ENCODE results near the gene UBE2E2. TPM values are rescaled to one million over a fixed set of nuclear protein-coding genes. Genes with fewer than 3 reads are reported as not detected.

Gene UBE2E2
- total and polyA plus RNA-seq, 4 donors = 21.5 to 87.5 (median 29.0) TPM

DNA sequence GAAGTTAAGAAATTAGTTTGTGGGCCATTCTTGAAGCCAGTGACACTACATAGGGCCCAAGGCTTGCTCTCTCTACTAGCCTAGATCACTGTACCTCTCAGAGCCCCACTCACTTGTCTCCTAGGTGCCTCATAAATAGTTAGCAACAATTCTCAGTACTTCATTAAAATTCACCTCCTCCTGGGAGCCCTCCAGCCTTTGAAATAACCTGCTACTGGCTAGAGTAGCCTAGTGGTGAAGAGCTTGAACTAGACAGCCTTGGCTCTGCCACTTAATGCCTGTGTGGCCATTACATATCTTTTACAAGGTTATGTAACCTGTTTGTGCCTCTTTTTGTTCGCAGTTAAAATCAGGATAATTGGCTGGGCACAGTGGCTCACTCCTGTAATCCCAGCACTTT lies 89.3 kb downstream of the UBE2E2 start:
- peaks cover 0 to 2% (median 0%) of the 10 kb centered on the region in 5 donors for H3K4me1 ChIP-seq (ENCODE audit: control insufficient read depth in 5 of 5, insufficient read depth in 5 of 5, low read length in 5 of 5)
- TF ChIP-seq, protein P1, sequence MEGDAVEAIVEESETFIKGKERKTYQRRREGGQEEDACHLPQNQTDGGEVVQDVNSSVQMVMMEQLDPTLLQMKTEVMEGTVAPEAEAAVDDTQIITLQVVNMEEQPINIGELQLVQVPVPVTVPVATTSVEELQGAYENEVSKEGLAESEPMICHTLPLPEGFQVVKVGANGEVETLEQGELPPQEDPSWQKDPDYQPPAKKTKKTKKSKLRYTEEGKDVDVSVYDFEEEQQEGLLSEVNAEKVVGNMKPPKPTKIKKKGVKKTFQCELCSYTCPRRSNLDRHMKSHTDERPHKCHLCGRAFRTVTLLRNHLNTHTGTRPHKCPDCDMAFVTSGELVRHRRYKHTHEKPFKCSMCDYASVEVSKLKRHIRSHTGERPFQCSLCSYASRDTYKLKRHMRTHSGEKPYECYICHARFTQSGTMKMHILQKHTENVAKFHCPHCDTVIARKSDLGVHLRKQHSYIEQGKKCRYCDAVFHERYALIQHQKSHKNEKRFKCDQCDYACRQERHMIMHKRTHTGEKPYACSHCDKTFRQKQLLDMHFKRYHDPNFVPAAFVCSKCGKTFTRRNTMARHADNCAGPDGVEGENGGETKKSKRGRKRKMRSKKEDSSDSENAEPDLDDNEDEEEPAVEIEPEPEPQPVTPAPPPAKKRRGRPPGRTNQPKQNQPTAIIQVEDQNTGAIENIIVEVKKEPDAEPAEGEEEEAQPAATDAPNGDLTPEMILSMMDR (IDR thresholded peaks at IDR 0.05; ENCODE audit: control extremely low read depth, extremely low read depth) = no peak
- no peak overlapping the region for H3K4me3 ChIP-seq
- WGBS, 2 donors = 97 to 100% methylated on average over 1 of the region's 1 CpG
- no peak overlapping the region for H3K9ac ChIP-seq (ENCODE audit: insufficient read depth in 1 of 2, low read length in 2 of 2)
- H3K9me3 ChIP-seq (ENCODE audit: control insufficient read depth in 4 of 4, insufficient read depth in 3 of 4, low read length in 3 of 4) = peaks cover 0 to 2% (median 0%) of the 10 kb centered on the region in 4 donors
- no peak overlapping the region for H3K27ac ChIP-seq (ENCODE audit: low read depth in 1 of 2, low read length in 1 of 2)
- no peaks in the 10 kb centered on the region for H3K27me3 ChIP-seq (ENCODE audit: control insufficient read depth in 3 of 3, insufficient read depth in 3 of 3, low read length in 2 of 3)
- DNase-seq = no peak
- no peak for ATAC-seq (ENCODE audit: insufficient read depth, low FRiP score)
- H3K36me3 ChIP-seq (ENCODE audit: control insufficient read depth in 4 of 4, insufficient read depth in 4 of 4, low read length in 4 of 4) = no peaks in the 10 kb centered on the region

DNA sequence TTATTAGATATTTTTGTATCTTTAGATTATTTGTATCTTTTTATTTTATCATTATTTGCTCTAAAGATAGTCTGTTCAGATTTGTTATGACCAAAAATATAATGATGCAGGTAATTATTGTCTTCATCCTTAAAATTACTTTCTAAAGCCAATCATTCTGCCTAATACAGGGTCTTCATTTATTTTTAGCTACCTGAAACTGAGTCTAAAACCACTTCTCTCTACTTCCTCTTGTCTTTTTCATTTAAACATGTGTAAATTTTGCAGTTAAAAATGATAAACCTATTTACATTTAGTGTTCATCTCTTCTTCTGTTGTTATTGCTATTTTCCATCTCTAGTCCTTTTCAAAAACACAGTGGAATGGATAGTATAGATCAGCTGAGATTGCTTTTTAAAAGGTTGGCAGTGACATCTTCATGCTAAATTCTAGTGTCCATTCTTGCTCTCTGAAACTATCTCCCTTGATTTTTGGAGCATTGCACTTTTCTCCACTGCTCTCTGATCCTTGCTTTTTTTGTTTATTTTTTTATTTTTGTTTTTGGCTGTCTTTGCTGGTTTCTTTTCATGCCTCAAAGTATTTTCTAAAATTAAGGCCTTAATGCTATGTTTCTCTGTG lies 91.8 kb downstream of the UBE2E2 start:
- Histone ChIP-seq H3K27me3 (ENCODE audit: control insufficient read depth in 3 of 3, insufficient read depth in 3 of 3, low read length in 2 of 3) (no peaks in the 10 kb centered on the region), H3K9me3 (ENCODE audit: control insufficient read depth in 4 of 4, insufficient read depth in 3 of 4, low read length in 3 of 4) (no peaks in the 10 kb centered on the region), H3K27ac (ENCODE audit: low read depth in 1 of 2, low read length in 1 of 2) (no peak overlapping the region), H3K4me3 (no peak overlapping the region), H3K36me3 (ENCODE audit: control insufficient read depth in 4 of 4, insufficient read depth in 4 of 4, low read length in 4 of 4) (no peaks in the 10 kb centered on the region), H3K4me1 (ENCODE audit: control insufficient read depth in 5 of 5, insufficient read depth in 5 of 5, low read length in 5 of 5) (no peaks in the 10 kb centered on the region), H3K9ac (ENCODE audit: insufficient read depth in 1 of 2, low read length in 2 of 2) (no peak overlapping the region)
- no peak for ATAC-seq (ENCODE audit: insufficient read depth, low FRiP score)
- no peak for DNase-seq
- TF ChIP-seq, protein P1 (IDR thresholded peaks at IDR 0.05; ENCODE audit: control extremely low read depth, extremely low read depth) = no peak

DNA sequence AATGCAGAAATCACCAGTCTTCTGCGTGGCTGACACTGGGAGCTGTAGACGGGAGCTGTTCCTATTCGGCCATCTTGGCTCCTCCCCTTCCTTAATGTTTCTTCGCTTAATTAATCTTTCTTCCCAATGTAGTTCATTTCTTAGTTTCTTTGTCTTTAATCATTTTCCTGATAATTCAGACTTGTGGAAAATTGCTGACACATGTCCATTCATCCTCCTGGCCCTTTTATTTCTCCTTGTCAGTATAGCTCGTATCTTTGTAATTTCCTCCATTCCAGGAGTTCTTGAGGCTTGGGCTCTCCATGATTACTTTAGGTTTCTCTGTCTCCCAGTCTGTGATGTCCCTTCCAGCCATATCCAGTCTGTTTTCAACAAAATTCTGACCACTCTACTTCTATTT lies 98.7 kb downstream of the UBE2E2 start:
- no peak overlapping the region for H3K4me3 ChIP-seq
- H3K27ac ChIP-seq (ENCODE audit: low read depth in 1 of 2, low read length in 1 of 2) = no peak overlapping the region
- TF ChIP-seq, protein P1 (IDR thresholded peaks at IDR 0.05; ENCODE audit: control extremely low read depth, extremely low read depth) = no peak
- ATAC-seq (ENCODE audit: insufficient read depth, low FRiP score) (no peak), DNase-seq (no peak)
- H3K27me3 ChIP-seq (ENCODE audit: control insufficient read depth in 3 of 3, insufficient read depth in 3 of 3, low read length in 2 of 3) = no peaks in the 10 kb centered on the region
- H3K4me1 ChIP-seq (ENCODE audit: control insufficient read depth in 5 of 5, insufficient read depth in 5 of 5, low read length in 5 of 5) = peaks cover 0 to 32% (median 0%) of the 10 kb centered on the region in 5 donors
- no peaks in the 10 kb centered on the region for H3K36me3 ChIP-seq (ENCODE audit: control insufficient read depth in 4 of 4, insufficient read depth in 4 of 4, low read length in 4 of 4)
- no peak overlapping the region for H3K9ac ChIP-seq (ENCODE audit: insufficient read depth in 1 of 2, low read length in 2 of 2)
- no peaks in the 10 kb centered on the region for H3K9me3 ChIP-seq (ENCODE audit: control insufficient read depth in 4 of 4, insufficient read depth in 3 of 4, low read length in 3 of 4)
- 90 to 92% methylated on average over 5 of the region's 5 CpGs for WGBS, 2 donors

DNA sequence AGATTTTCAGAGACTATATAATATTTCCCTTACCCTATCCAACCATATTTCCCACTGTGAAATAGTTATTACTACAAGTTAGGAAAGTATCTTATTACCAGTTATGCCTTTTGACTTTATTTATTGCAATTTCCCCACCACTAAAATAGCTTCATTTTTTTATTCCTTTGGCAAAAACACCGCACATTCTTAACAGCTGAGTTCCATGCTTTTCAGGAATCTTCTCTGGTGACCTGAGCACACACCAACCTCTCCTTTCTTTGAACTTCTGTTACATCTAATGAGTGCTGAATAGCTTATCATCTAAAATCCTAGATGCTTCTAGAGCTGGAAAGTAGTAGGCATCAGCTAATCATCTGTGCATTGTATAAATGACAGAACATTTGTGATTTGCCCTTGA lies 99.1 kb downstream of the UBE2E2 start:
- peaks cover 0 to 32% (median 0%) of the 10 kb centered on the region in 5 donors for H3K4me1 ChIP-seq (ENCODE audit: control insufficient read depth in 5 of 5, insufficient read depth in 5 of 5, low read length in 5 of 5)
- DNase-seq (no peak), ATAC-seq (ENCODE audit: insufficient read depth, low FRiP score) (no peak)
- no peaks in the 10 kb centered on the region for H3K9me3 ChIP-seq (ENCODE audit: control insufficient read depth in 4 of 4, insufficient read depth in 3 of 4, low read length in 3 of 4)
- TF ChIP-seq, protein P1 (IDR thresholded peaks at IDR 0.05; ENCODE audit: control extremely low read depth, extremely low read depth) = no peak
- WGBS, 2 donors = 77 to 97% methylated on average over 1 of the region's 1 CpG
- H3K27me3 ChIP-seq (ENCODE audit: control insufficient read depth in 3 of 3, insufficient read depth in 3 of 3, low read length in 2 of 3) = no peaks in the 10 kb centered on the region
- H3K4me3 ChIP-seq = no peak overlapping the region
- no peak overlapping the region for H3K9ac ChIP-seq (ENCODE audit: insufficient read depth in 1 of 2, low read length in 2 of 2)
- H3K27ac ChIP-seq (ENCODE audit: low read depth in 1 of 2, low read length in 1 of 2) = no peak overlapping the region
- H3K36me3 ChIP-seq (ENCODE audit: control insufficient read depth in 4 of 4, insufficient read depth in 4 of 4, low read length in 4 of 4) = no peaks in the 10 kb centered on the region

Data from lung (tissue), 12 donors.